ENCODE measurements around the gene PCSK5.

The PCSK5 gene

DNA sequence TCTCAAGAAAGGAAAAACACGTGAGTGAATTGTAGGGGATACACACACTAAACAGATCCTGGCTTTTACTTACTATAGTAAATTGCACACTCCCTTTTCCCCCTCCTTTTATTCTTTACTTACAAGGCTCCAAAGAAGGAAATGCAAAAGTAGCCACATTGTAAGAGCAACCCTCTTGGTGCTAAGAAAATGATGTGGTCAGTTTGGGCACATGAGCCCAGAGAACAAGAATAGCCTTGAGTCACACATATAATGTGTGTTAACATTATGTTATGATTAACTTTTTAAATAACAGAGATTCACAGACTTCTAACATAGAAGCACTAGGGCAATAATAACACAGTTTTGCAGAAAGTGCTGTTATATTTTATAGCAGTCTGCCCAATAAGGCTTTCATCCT, 48.5 kb downstream of the PCSK5 start:
- no peak overlapping the region for H3K27ac ChIP-seq (ENCODE audit: low read length, poor library complexity, severe bottlenecking)
- 91% methylated on average over 1 of the region's 1 CpG for WGBS
- H2BK15ac ChIP-seq (ENCODE audit: low read depth, poor library complexity, severe bottlenecking): no peak overlapping the region
- no peak overlapping the region for H2BK120ac ChIP-seq (ENCODE audit: low read depth, low read length)
- H3K23ac ChIP-seq (ENCODE audit: low read length in 2 of 2): no peak overlapping the region
- H3K4me2 ChIP-seq (ENCODE audit: low read length, poor library complexity, severe bottlenecking): no peak overlapping the region
- H3K27me3 ChIP-seq (ENCODE audit: control insufficient read depth in 1 of 2, insufficient read depth in 1 of 2, low read length in 2 of 2): no peaks in the 10 kb centered on the region
- DNase-seq: no peak
- H3K9me3 ChIP-seq (ENCODE audit: control insufficient read depth, low read length): no peaks in the 10 kb centered on the region
- H2BK5ac ChIP-seq (ENCODE audit: low read depth, low read length, poor library complexity, severe bottlenecking): no peak overlapping the region
- H3K14ac ChIP-seq (ENCODE audit: low read length in 2 of 2): no peak overlapping the region
- no peak overlapping the region for H2BK12ac ChIP-seq (ENCODE audit: low read length in 2 of 2)
- no peak overlapping the region for H3K4me3 ChIP-seq (ENCODE audit: insufficient read depth in 1 of 2, low read depth in 1 of 2, low read length in 2 of 2)
- H3K4ac ChIP-seq (ENCODE audit: low read depth in 1 of 2, low read length in 2 of 2): no peak overlapping the region
- H3K79me1 ChIP-seq (replicated peaks; ENCODE audit: low read length, poor library complexity, severe bottlenecking): no peaks in the 10 kb centered on the region
- no peak overlapping the region for H3K18ac ChIP-seq (ENCODE audit: low read depth in 1 of 2, low read length in 2 of 2)
- no peak overlapping the region for H4K8ac ChIP-seq (ENCODE audit: low read length)
- H3K9ac ChIP-seq (ENCODE audit: low read length): no peak overlapping the region
- H3K4me1 ChIP-seq (ENCODE audit: control insufficient read depth, insufficient read depth, low read depth, low read length): no peaks in the 10 kb centered on the region
- no peak overlapping the region for H2AK5ac ChIP-seq (ENCODE audit: low read length, severe bottlenecking)
- H3K36me3 ChIP-seq (ENCODE audit: control insufficient read depth in 1 of 2, insufficient read depth in 2 of 2, low read depth in 1 of 2, low read length in 2 of 2): no peaks in the 10 kb centered on the region
- no peak overlapping the region for H4K91ac ChIP-seq (ENCODE audit: low read length)
- no peak overlapping the region for H2AFZ ChIP-seq (ENCODE audit: low read depth, low read length)

DNA sequence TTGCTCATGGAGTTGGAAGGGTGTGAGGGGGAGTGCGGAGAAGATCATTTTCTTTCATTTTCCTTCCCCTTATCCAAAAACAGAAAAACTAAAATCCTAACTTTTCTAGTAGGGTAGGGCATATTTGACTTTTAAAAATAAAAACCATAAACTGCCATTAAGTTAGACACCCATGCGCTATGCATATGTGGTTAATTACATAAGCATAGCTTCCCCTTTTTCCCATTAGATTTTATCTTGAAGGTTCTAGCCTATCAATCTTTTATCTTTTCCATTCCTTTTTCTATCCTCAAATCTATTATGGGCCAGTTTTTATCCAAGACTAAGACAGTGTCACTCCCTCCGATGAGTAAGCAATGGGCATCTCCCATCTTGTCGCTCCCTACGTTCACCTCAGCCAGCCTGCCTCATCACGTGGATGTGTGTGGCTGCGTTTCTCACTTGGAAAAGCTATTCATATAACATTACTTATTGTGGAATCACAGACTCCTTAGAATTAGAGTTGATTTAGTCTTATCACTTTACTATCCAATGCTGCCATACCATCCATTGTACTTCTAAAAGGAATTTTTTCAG, 49.2 kb downstream of the PCSK5 start:
- Histone ChIP-seq H2BK15ac (ENCODE audit: low read depth, poor library complexity, severe bottlenecking) (no peak overlapping the region), H3K36me3 (ENCODE audit: control insufficient read depth in 1 of 2, insufficient read depth in 2 of 2, low read depth in 1 of 2, low read length in 2 of 2) (no peaks in the 10 kb centered on the region)
- 95% methylated on average over 4 of the region's 7 CpGs for WGBS

GRCh38 chr9:75941066-75941465, 50.6 kb downstream of the PCSK5 start:
- H2BK5ac ChIP-seq (ENCODE audit: low read depth, low read length, poor library complexity, severe bottlenecking): no peak overlapping the region
- no peak overlapping the region for H4K8ac ChIP-seq (ENCODE audit: low read length)
- no peaks in the 10 kb centered on the region for H3K4me1 ChIP-seq (ENCODE audit: control insufficient read depth, insufficient read depth, low read depth, low read length)
- no peak overlapping the region for H3K27ac ChIP-seq (ENCODE audit: low read length, poor library complexity, severe bottlenecking)
- H3K4me2 ChIP-seq (ENCODE audit: low read length, poor library complexity, severe bottlenecking): no peak overlapping the region
- no peak overlapping the region for H3K14ac ChIP-seq (ENCODE audit: low read length in 2 of 2)
- DNase-seq: no peak
- no peaks in the 10 kb centered on the region for H3K36me3 ChIP-seq (ENCODE audit: control insufficient read depth in 1 of 2, insufficient read depth in 2 of 2, low read depth in 1 of 2, low read length in 2 of 2)
- H3K9ac ChIP-seq (ENCODE audit: low read length): no peak overlapping the region
- H2BK120ac ChIP-seq (ENCODE audit: low read depth, low read length): no peak overlapping the region
- no peak overlapping the region for H2AFZ ChIP-seq (ENCODE audit: low read depth, low read length)
- H4K91ac ChIP-seq (ENCODE audit: low read length): no peak overlapping the region
- no peak overlapping the region for H3K4ac ChIP-seq (ENCODE audit: low read depth in 1 of 2, low read length in 2 of 2)
- H2BK12ac ChIP-seq (ENCODE audit: low read length in 2 of 2): no peak overlapping the region
- no peaks in the 10 kb centered on the region for H3K27me3 ChIP-seq (ENCODE audit: control insufficient read depth in 1 of 2, insufficient read depth in 1 of 2, low read length in 2 of 2)
- H3K18ac ChIP-seq (ENCODE audit: low read depth in 1 of 2, low read length in 2 of 2): no peak overlapping the region
- H3K9me3 ChIP-seq (ENCODE audit: control insufficient read depth, low read length): no peaks in the 10 kb centered on the region
- H3K23ac ChIP-seq (ENCODE audit: low read length in 2 of 2): no peak overlapping the region
- H3K79me1 ChIP-seq (replicated peaks; ENCODE audit: low read length, poor library complexity, severe bottlenecking): no peaks in the 10 kb centered on the region
- H2AK5ac ChIP-seq (ENCODE audit: low read length, severe bottlenecking): no peak overlapping the region
- H2BK15ac ChIP-seq (ENCODE audit: low read depth, poor library complexity, severe bottlenecking): no peak overlapping the region
- 90% methylated on average over 7 of the region's 7 CpGs for WGBS
- no peak overlapping the region for H3K4me3 ChIP-seq (ENCODE audit: insufficient read depth in 1 of 2, low read depth in 1 of 2, low read length in 2 of 2)

More for the DNA sequence above, 49.2 kb downstream of the PCSK5 start:
- no peak overlapping the region for H3K4ac ChIP-seq (ENCODE audit: low read depth in 1 of 2, low read length in 2 of 2)
- H3K79me1 ChIP-seq (replicated peaks; ENCODE audit: low read length, poor library complexity, severe bottlenecking): no peaks in the 10 kb centered on the region
- H3K27me3 ChIP-seq (ENCODE audit: control insufficient read depth in 1 of 2, insufficient read depth in 1 of 2, low read length in 2 of 2): no peaks in the 10 kb centered on the region
- no peaks in the 10 kb centered on the region for H3K4me1 ChIP-seq (ENCODE audit: control insufficient read depth, insufficient read depth, low read depth, low read length)
- H2BK5ac ChIP-seq (ENCODE audit: low read depth, low read length, poor library complexity, severe bottlenecking): no peak overlapping the region
- no peak overlapping the region for H2BK120ac ChIP-seq (ENCODE audit: low read depth, low read length)
- H2AK5ac ChIP-seq (ENCODE audit: low read length, severe bottlenecking): no peak overlapping the region
- H3K14ac ChIP-seq (ENCODE audit: low read length in 2 of 2): no peak overlapping the region
- no peaks in the 10 kb centered on the region for H3K9me3 ChIP-seq (ENCODE audit: control insufficient read depth, low read length)
- H4K8ac ChIP-seq (ENCODE audit: low read length): no peak overlapping the region
- no peak overlapping the region for H3K4me3 ChIP-seq (ENCODE audit: insufficient read depth in 1 of 2, low read depth in 1 of 2, low read length in 2 of 2)
- H3K4me2 ChIP-seq (ENCODE audit: low read length, poor library complexity, severe bottlenecking): no peak overlapping the region
- H3K27ac ChIP-seq (ENCODE audit: low read length, poor library complexity, severe bottlenecking): no peak overlapping the region
- H2AFZ ChIP-seq (ENCODE audit: low read depth, low read length): no peak overlapping the region
- DNase-seq: no peak
- H2BK12ac ChIP-seq (ENCODE audit: low read length in 2 of 2): no peak overlapping the region
- H3K18ac ChIP-seq (ENCODE audit: low read depth in 1 of 2, low read length in 2 of 2): no peak overlapping the region
- no peak overlapping the region for H3K9ac ChIP-seq (ENCODE audit: low read length)
- H3K23ac ChIP-seq (ENCODE audit: low read length in 2 of 2): no peak overlapping the region
- no peak overlapping the region for H4K91ac ChIP-seq (ENCODE audit: low read length)

GRCh38 chr9:75941577-75942311, 51.3 kb downstream of the PCSK5 start:
- H3K36me3 ChIP-seq (ENCODE audit: control insufficient read depth in 1 of 2, insufficient read depth in 2 of 2, low read depth in 1 of 2, low read length in 2 of 2): no peaks in the 10 kb centered on the region
- no peaks in the 10 kb centered on the region for H3K9me3 ChIP-seq (ENCODE audit: control insufficient read depth, low read length)
- no peak overlapping the region for H3K4me2 ChIP-seq (ENCODE audit: low read length, poor library complexity, severe bottlenecking)
- H3K4ac ChIP-seq (ENCODE audit: low read depth in 1 of 2, low read length in 2 of 2): no peak overlapping the region
- no peak overlapping the region for H2BK12ac ChIP-seq (ENCODE audit: low read length in 2 of 2)
- no peak overlapping the region for H2AK5ac ChIP-seq (ENCODE audit: low read length, severe bottlenecking)
- DNase-seq: no peak
- no peaks in the 10 kb centered on the region for H3K79me1 ChIP-seq (replicated peaks; ENCODE audit: low read length, poor library complexity, severe bottlenecking)
- H3K4me3 ChIP-seq (ENCODE audit: insufficient read depth in 1 of 2, low read depth in 1 of 2, low read length in 2 of 2): no peak overlapping the region
- H2BK120ac ChIP-seq (ENCODE audit: low read depth, low read length): no peak overlapping the region
- 80% methylated on average over 13 of the region's 16 CpGs for WGBS
- H3K23ac ChIP-seq (ENCODE audit: low read length in 2 of 2): no peak overlapping the region
- no peak overlapping the region for H2AFZ ChIP-seq (ENCODE audit: low read depth, low read length)
- no peak overlapping the region for H3K18ac ChIP-seq (ENCODE audit: low read depth in 1 of 2, low read length in 2 of 2)
- H4K91ac ChIP-seq (ENCODE audit: low read length): no peak overlapping the region
- no peak overlapping the region for H2BK15ac ChIP-seq (ENCODE audit: low read depth, poor library complexity, severe bottlenecking)
- no peak overlapping the region for H2BK5ac ChIP-seq (ENCODE audit: low read depth, low read length, poor library complexity, severe bottlenecking)
- no peaks in the 10 kb centered on the region for H3K4me1 ChIP-seq (ENCODE audit: control insufficient read depth, insufficient read depth, low read depth, low read length)
- no peak overlapping the region for H3K9ac ChIP-seq (ENCODE audit: low read length)
- H4K8ac ChIP-seq (ENCODE audit: low read length): no peak overlapping the region
- no peak overlapping the region for H3K27ac ChIP-seq (ENCODE audit: low read length, poor library complexity, severe bottlenecking)
- peak overlapping the region in 1 of 2 experiments; percentile 28 for H3K14ac ChIP-seq (ENCODE audit: low read length in 2 of 2)
- no peaks in the 10 kb centered on the region for H3K27me3 ChIP-seq (ENCODE audit: control insufficient read depth in 1 of 2, insufficient read depth in 1 of 2, low read length in 2 of 2)
